Transverse colon (tissue), 4 donors: ENCODE results near the gene MMP14. TPM values are rescaled to one million over a fixed set of nuclear protein-coding genes. Genes with fewer than 3 reads are reported as not detected.

Experiments
- DNase-seq: peaks from one replicate; pipeline ENCODE4 v3.0.0-alpha.2; 2019
- H3K27ac ChIP-seq, 4 donors: fragments of 200-600 bp; sonication (generic); 2 replicates each; pipeline ENCODE4 v1.5.1; 2016 to 2018; ENCODE audit warnings: inconsistent platforms in 4 of 4
- H3K27me3 ChIP-seq: fragments of 200-600 bp; sonication (generic); 2 replicates; pipeline ENCODE4 v1.5.1; 2017; ENCODE audit warnings: inconsistent platforms
- H3K36me3 ChIP-seq, 4 donors: fragments of 200-600 bp; sonication (generic); 2 replicates each; pipeline ENCODE4 v1.5.1; 2017 to 2019; ENCODE audit warnings: inconsistent platforms in 4 of 4
- H3K4me1 ChIP-seq, 4 donors: fragments of 200-600 bp; sonication (generic); 2 replicates each; pipeline ENCODE4 v1.5.1; 2017 to 2020; ENCODE audit warnings: inconsistent platforms in 4 of 4
- H3K4me3 ChIP-seq, 4 donors: fragments of 200-600 bp; sonication (generic); 1 replicate in 1 of 4; 2 replicates in 3 of 4; pipeline versions ENCODE4 v1.5.1 to v1.6.1; 2017 to 2019; ENCODE audit warnings: inconsistent platforms in 4 of 4
- H3K9me3 ChIP-seq, 2 donors: fragments of 200-600 bp; sonication (generic); 2 replicates each; pipeline ENCODE4 v1.5.1; 2017 to 2019; ENCODE audit warnings: inconsistent platforms in 2 of 2
- EP300 ChIP-seq: sonication (generic); formaldehyde crosslinking; IDR thresholded peaks from one replicate; pipeline ENCODE4 v1.6.1; 2017; ENCODE audit warnings: antibody characterized with exemption, low read depth
- POLR2A ChIP-seq: fragments of 450-650 bp; IDR thresholded peaks from one replicate; pipeline ENCODE4 v1.6.1; 2016; ENCODE audit warnings: antibody characterized with exemption, mild to moderate bottlenecking, moderate library complexity
- POLR2AphosphoS5 ChIP-seq, 3 donors: sonication (generic); formaldehyde crosslinking; IDR thresholded peaks; one replicate each; pipeline ENCODE4 v1.6.1; 2016; ENCODE audit warnings: antibody characterized with exemption in 3 of 3
- WGBS, 2 donors: methylation state at CpG; one replicate each; pipeline ENCODE4 v1.1.5; 2018; ENCODE audit warnings: low coverage in 1 of 2; 5-methylcytosine and 5-hydroxymethylcytosine counted together
- in situ Hi-C, 4 donors: fragments of 200-750 bp; cut with MboI; loops; one replicate each; pipeline versions ENCODE4 v1.15.0 to v1.15.1; 2017; ENCODE audit warnings: low sequenced_read_pairs in 3 of 4, low pct_ligation_motif_present in 1 of 4, low pct_unique_long_range_greater_than_20kb in 1 of 4
- intact Hi-C: fragments of 100-400 bp; cut with DNase I; formaldehyde crosslinking; loops from one replicate; pipeline ENCODE4 v1.15.1; 2023; ENCODE audit warnings: low total_unique reads
- total RNA-seq, 4 donors: library from RNA; depleted of rRNA; stranded (reverse); fragments of >200 nt; gene quantifications; one replicate each; pipeline ENCODE4 v1.1.0, GENCODE V29; 2016
- TF ChIP-seq, protein P1 (sequence below), 5 experiments: fragments of 200-600 bp in 3 of 5; fragments of 450-650 bp in 2 of 5; sonication (generic) in 3 of 5; IDR thresholded peaks; 1 replicate in 2 of 5; 2 replicates in 3 of 5; pipeline ENCODE4 v1.5.1; 2016 to 2017; ENCODE audit warnings: antibody characterized with exemption in 5 of 5, inconsistent platforms in 3 of 5, mild to moderate bottlenecking in 2 of 5, moderate library complexity in 1 of 5

The MMP14 gene
- total RNA-seq, 4 donors from 2014 or later = 59.5 to 91.6 (median 73.1) TPM

DNA sequence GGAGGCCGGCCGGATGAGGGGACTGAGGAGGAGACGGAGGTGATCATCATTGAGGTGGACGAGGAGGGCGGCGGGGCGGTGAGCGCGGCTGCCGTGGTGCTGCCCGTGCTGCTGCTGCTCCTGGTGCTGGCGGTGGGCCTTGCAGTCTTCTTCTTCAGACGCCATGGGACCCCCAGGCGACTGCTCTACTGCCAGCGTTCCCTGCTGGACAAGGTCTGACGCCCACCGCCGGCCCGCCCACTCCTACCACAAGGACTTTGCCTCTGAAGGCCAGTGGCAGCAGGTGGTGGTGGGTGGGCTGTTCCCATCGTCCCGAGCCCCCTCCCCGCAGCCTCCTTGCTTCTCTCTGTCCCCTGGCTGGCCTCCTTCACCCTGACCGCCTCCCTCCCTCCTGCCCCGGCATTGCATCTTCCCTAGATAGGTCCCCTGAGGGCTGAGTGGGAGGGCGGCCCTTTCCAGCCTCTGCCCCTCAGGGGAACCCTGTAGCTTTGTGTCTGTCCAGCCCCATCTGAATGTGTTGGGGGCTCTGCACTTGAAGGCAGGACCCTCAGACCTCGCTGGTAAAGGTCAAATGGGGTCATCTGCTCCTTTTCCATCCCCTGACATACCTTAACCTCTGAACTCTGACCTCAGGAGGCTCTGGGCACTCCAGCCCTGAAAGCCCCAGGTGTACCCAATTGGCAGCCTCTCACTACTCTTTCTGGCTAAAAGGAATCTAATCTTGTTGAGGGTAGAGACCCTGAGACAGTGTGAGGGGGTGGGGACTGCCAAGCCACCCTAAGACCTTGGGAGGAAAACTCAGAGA is 9.6 kb downstream of the MMP14 start:
- H3K27ac ChIP-seq = peak overlapping the region; percentile 76 to 92 (median 85)
- no peak for TF ChIP-seq POLR2A
- TF ChIP-seq EP300 = no peak
- no peak for TF ChIP-seq POLR2AphosphoS5 (IDR thresholded peaks at IDR 0.05)
- TF ChIP-seq, protein P1, sequence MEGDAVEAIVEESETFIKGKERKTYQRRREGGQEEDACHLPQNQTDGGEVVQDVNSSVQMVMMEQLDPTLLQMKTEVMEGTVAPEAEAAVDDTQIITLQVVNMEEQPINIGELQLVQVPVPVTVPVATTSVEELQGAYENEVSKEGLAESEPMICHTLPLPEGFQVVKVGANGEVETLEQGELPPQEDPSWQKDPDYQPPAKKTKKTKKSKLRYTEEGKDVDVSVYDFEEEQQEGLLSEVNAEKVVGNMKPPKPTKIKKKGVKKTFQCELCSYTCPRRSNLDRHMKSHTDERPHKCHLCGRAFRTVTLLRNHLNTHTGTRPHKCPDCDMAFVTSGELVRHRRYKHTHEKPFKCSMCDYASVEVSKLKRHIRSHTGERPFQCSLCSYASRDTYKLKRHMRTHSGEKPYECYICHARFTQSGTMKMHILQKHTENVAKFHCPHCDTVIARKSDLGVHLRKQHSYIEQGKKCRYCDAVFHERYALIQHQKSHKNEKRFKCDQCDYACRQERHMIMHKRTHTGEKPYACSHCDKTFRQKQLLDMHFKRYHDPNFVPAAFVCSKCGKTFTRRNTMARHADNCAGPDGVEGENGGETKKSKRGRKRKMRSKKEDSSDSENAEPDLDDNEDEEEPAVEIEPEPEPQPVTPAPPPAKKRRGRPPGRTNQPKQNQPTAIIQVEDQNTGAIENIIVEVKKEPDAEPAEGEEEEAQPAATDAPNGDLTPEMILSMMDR (IDR thresholded peaks at IDR 0.05) = no peak
- H3K9me3 ChIP-seq = no peaks in the 10 kb centered on the region
- H3K4me3 ChIP-seq = no peak overlapping the region
- peaks cover 38 to 58% (median 45%) of the 10 kb centered on the region in 4 donors for H3K4me1 ChIP-seq
- peaks cover 0 to 47% (median 8%) of the 10 kb centered on the region in 4 donors for H3K36me3 ChIP-seq
- in situ Hi-C loops = loop anchor here in 2 of 4 donors (10.0 to 25.0 kb wide), 2 partner anchors 259 to 281 kb away; partner anchors contain the start of genes ABHD4 (in 1 of the 2) and DAD1 (in 1 of the 2)
- WGBS, 2 donors = 89 to 100% methylated on average over 1 to 26 of the region's 26 CpGs
- no peak for DNase-seq
- H3K27me3 ChIP-seq = no peaks in the 10 kb centered on the region
- intact Hi-C loops = no loop called here

DNA sequence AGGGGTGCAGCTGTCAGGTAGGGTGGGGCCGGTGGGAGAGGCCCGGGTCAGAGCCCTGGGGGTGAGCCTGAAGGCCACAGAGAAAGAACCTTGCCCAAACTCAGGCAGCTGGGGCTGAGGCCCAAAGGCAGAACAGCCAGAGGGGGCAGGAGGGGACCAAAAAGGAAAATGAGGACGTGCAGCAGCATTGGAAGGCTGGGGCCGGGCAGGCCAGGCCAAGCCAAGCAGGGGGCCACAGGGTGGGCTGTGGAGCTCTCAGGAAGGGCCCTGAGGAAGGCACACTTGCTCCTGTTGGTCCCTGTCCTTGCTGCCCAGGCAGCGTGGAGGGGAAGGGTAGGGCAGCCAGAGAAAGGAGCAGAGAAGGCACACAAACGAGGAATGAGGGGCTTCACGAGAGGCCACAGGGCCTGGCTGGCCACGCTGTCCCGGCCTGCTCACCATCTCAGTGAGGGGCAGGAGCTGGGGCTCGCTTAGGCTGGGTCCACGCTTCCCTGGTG is 10.5 kb downstream of the MMP14 start:
- WGBS, 2 donors = 44 to 70% methylated on average over 3 to 11 of the region's 11 CpGs
- H3K9me3 ChIP-seq = no peaks in the 10 kb centered on the region
- peak overlapping the region; percentile 76 to 92 (median 85) for H3K27ac ChIP-seq
- no peak for TF ChIP-seq POLR2A
- no peak for TF ChIP-seq EP300
- intact Hi-C loops (no loop called here), in situ Hi-C loops (loop anchor here in 2 of 4 donors (10.0 to 25.0 kb wide), 2 partner anchors 260 to 282 kb away; partner anchors contain the start of genes ABHD4 (in 1 of the 2) and DAD1 (in 1 of the 2))
- DNase-seq = no peak
- peaks cover 0 to 44% (median 8%) of the 10 kb centered on the region in 4 donors for H3K36me3 ChIP-seq
- H3K4me1 ChIP-seq = peaks cover 39 to 63% (median 51%) of the 10 kb centered on the region in 4 donors
- no peaks in the 10 kb centered on the region for H3K27me3 ChIP-seq
- no peak overlapping the region for H3K4me3 ChIP-seq

DNA sequence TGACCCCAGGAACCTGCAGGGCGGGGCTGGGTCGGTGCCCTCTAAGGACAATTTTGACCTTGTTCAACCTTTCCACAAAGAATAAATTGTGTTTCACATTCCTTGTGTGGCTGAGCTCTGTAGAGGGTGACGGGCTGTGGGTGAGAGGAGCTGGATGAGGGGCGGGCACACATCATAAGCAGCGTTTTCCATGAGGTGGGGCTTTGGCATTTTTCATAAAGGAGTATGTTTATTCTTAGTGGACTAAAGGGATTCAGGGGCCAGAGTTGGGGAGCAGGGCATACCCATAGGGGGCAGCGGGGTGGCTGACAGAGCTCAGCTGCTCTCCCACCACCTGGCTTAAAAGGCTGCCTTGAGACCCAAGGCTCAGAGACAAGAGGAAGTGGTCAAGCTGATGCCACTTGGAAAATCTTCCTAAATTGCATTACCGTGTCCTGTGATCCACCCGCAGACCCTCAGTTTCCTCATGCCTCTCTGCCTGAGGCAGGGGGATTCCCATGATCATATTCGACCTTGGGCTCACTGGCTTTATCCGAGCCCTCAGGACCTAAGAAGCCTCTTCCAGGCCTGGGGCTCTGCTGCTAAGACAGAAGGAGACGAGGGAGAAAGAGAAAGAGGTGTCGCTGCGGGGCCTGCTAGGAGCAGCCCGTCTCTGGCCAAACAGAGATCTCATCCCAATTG is 11.4 kb downstream of the MMP14 start:
- in situ Hi-C loops = loop anchor here in 2 of 4 donors (10.0 to 25.0 kb wide), 2 partner anchors 260 to 283 kb away; partner anchors contain the start of genes ABHD4 (in 1 of the 2) and DAD1 (in 1 of the 2)
- no peak for DNase-seq
- Histone ChIP-seq H3K4me3 (no peak overlapping the region), H3K27ac (peak overlapping the region; percentile 76 to 92 (median 85)), H3K9me3 (no peaks in the 10 kb centered on the region), H3K27me3 (no peaks in the 10 kb centered on the region), H3K4me1 (peaks cover 39 to 69% (median 55%) of the 10 kb centered on the region in 4 donors), H3K36me3 (peaks cover 0 to 35% (median 5%) of the 10 kb centered on the region in 4 donors)
- intact Hi-C loops = no loop called here
- TF ChIP-seq EP300 (no peak), POLR2AphosphoS5 (IDR thresholded peaks at IDR 0.05) (no peak), POLR2A (no peak)
- TF ChIP-seq, protein P1 (IDR thresholded peaks at IDR 0.05) = no peak
- 45 to 57% methylated on average over 4 to 14 of the region's 14 CpGs for WGBS, 2 donors

DNA sequence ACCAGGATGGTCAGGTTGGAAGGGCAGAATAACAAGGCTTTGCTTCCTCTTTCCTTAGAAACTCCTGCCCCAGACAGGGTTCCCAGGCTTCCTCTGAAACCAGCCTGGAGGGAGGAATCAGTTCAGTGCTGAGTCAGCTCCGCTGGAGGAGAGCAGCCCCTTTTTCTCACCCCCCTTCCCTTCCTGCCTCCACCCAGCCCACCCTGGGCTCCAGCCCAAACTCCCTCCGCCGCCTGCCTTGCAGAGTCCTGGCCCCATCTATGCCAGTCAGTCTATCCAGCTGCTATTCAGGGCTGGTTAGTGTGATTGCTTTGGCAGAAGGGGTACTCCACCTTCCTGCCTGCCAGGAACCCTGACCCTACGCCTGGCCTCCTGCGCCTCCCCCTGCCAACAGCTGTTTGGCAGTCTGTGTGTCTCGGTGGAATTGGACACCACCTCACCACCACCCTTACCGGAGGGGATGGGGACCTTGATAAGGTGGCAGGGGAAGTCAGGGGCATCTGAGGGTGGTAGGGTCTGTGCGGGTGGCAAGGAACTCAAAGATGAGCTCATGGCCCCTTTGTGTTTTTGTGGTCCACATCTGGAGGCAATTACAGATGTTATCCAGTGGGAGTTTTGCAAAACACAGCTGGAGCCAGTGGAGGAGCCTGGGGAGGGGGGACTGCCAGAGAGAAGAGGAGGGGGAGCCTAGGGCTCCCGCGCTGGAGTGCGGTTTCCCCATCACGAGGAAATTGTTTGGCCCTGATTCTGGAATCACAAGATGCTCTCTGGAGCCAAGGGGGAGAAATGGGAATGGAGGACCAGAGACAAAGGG is 12.2 kb downstream of the MMP14 start:
- DNase-seq = peak; percentile 56
- intact Hi-C loops = no loop called here
- in situ Hi-C loops = loop anchor here in 2 of 4 donors (10.0 to 25.0 kb wide), 2 partner anchors 261 to 284 kb away; partner anchors contain the start of genes ABHD4 (in 1 of the 2) and DAD1 (in 1 of the 2)
- TF ChIP-seq POLR2AphosphoS5 (IDR thresholded peaks at IDR 0.05) = peak in 2 of 3 donors; percentile 33 to 34
- TF ChIP-seq POLR2A = no peak
- Histone ChIP-seq H3K9me3 (no peaks in the 10 kb centered on the region), H3K36me3 (peaks cover 0 to 27% (median 3%) of the 10 kb centered on the region in 4 donors), H3K4me1 (peaks cover 39 to 76% (median 60%) of the 10 kb centered on the region in 4 donors), H3K4me3 (no peak overlapping the region), H3K27me3 (no peaks in the 10 kb centered on the region), H3K27ac (peak overlapping the region; percentile 76 to 92 (median 85))
- 51% methylated on average over 12 of the region's 12 CpGs; no CpG with 5 or more reads in 1 of the 2 donors for WGBS, 2 donors
